Inflammatory macrophage treated with lipopolysaccharide for 1 hour (primary cell): ENCODE results near the gene CDCA3.
A peak's percentile ranks its signal among the peaks of the same experiment; 100 is the strongest.
"Not testable (repeated sequence)": the region's sequence is repeated elsewhere in the genome, so short reads cannot be mapped to it uniquely, and the experiment has no call there.

Source experiments
- DNase-seq, 2 donors: peaks; one replicate each; pipeline ENCODE4 v3.0.0-alpha.2; 2020 to 2022

Gene CDCA3

DNA sequence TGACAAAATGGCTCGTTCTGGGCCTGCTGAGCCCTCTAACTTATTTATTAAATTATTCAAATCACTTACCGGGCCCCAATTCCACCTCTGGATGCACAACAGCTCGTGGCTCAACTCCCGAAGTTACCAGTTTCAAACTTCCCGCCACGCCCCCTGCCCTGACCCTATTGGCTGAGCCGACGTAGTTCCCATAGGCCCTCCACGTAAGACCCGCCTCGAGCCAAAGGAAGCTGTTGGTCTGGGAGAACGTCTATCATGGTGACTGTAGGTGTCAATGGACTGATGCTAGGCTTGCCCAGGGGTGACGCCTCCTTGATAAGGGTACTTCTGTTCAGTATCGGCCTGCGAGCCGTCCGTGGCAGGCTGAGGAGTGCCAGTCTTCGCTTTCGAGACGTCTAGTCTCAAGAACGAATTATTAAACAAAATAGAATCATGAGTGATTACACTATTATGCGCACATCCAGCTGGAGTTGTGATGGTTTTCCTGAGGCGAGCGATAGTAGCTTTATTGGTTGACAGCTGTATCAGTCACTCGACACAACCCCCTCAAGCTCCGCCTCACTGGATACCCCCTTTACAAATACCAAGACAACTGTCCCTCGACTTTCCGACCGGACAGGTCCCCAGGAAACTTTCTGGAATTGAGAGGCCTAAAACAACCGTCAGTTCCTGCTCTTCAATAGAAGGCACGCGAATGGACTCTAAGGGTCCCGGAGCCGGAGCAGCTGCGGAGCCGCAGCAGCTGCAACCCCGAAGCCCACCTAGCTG, at the start of gene CDCA3:
Gene CDCA3, minus strand, starts transcription at position 134 of the 768 bp plus-strand sequence. CDS start 334 bp downstream, outside the sequence.
- DNase-seq: peak; percentile 97 to 98

- DNase-seq: peak; percentile 76 to 84
These were observed 48.9 kb upstream of the CDCA3 start for GRCh38 chr12:6899837-6900519.

- peak; percentile 44 for DNase-seq
These were observed 48.3 kb upstream of the CDCA3 start for GRCh38 chr12:6899427-6899826.

GRCh38 chr12:6896846-6897435, 45.9 kb upstream of the CDCA3 start:
- DNase-seq: no peak

GRCh38 chr12:6894321-6894720, 43.2 kb upstream of the CDCA3 start:
- peak; percentile 30 to 48 for DNase-seq

- DNase-seq: not testable (repeated sequence)
These were observed 41.6 kb upstream of the CDCA3 start for GRCh38 chr12:6892683-6893082.

DNA sequence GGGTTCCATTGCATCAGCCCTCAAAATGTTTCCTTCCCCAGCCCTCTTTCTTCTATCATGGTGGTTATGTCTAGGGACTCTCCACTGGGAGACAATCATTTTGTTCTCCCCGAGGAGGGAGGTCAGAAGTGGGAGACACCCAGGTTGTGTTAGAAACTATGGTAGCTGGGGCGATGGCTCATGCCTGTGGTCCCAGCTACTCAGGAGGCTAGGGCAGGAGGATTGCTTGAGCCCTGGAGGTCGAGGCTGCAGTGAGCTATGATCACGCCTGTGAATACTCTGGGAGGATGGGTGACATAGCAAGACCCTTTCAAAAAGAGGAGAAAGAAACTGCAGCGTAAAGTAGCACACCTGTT, 40.5 kb upstream of the CDCA3 start:
- no peak for DNase-seq

- peak; percentile 95 to 99 for DNase-seq
These were observed 39.9 kb upstream of the CDCA3 start for GRCh38 chr12:6890789-6891645.

- DNase-seq: not testable (repeated sequence)
These were observed 38.9 kb upstream of the CDCA3 start for GRCh38 chr12:6889775-6890573.

DNA sequence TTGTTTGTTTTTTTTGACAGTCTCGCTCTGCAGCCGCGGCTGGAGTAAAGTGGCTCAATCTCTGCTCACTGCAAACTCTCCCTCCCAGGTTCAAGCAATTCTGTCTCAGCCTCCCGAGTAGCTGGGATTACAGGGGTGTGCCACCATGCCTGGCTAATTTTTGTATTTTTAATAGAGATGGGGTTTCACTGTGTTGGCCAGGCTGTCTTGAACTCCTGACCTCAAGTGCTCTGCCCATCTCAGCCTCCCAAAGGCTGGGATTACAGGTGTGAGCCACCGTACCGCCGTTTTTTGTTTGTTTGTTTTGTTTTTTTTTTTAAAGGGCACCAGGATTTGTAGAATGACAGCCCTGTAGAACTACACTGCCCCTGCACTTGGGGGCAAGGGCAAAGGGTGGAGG, 37.7 kb upstream of the CDCA3 start:
- DNase-seq: not testable (repeated sequence)

GRCh38 chr12:6888360-6888759, 37.3 kb upstream of the CDCA3 start:
- DNase-seq: no peak

GRCh38 chr12:6887460-6887859, 36.4 kb upstream of the CDCA3 start:
- peak; percentile 56 to 64 for DNase-seq

GRCh38 chr12:6886206-6886999, 35.3 kb upstream of the CDCA3 start:
- not testable (repeated sequence) for DNase-seq

DNA sequence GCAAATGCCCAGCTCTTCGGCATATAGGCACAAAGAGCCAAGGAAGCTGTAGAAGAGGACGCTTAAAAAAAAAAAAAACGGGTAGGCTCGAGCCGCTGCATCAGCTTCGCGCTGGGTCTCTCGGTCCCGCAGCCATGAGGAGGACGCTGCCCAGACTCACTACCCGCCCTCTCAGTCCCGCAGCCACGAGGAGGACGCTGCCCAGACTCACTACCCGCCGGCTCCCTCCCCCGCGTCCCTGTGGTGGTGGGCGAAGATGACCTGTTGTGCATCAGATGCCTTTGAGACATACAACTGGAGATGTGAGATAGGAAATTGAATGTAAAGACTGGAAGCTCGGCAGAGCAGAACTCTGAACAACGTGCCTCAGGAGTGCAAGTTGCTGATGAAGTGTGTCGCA, 33.5 kb upstream of the CDCA3 start:
- DNase-seq: no peak

DNA sequence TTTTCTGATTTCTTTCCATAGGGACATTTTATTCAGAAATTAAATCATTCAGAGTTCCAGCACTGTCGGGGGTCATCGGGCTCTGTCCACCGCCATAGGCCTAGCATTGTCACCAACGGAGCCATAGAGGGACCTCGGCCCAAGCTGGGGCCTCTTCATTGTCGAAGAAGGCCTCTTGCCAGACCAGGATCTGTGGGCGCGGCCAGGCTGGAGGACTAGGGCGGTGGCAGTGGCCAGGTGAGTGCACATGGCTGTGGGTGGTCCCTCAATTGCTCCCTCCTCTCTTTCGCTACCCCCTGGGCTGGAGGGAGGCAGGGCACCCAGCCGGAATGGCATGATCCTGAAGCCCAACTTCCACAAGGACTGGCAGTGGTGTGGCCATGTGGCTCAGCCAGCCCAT, 32.6 kb upstream of the CDCA3 start:
- DNase-seq: no peak

- no peak for DNase-seq
These were observed 32.2 kb upstream of the CDCA3 start for GRCh38 chr12:6883252-6883651.

DNA sequence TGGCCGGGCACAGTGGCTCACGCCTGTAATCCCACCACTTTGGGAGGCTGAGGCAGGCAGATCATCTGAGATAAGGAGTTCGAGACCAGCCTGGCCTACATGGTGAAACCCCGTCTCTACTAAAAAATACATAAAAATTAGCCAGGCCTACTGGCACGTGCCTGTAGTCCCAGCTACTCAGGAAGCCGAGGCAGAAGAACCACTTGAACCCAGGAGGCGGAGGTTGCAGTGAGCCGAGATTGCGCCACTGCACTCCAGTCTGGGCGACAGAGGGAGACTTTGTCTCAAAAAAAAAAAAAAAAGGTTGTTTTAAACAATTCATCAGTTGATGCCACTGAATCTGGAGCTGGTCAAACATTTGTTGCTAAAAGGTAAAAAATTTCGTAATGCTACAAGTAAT, 28.7 kb upstream of the CDCA3 start:
- not testable (repeated sequence) for DNase-seq

- DNase-seq: not testable (repeated sequence)
These were observed 22.9 kb upstream of the CDCA3 start for GRCh38 chr12:6874015-6874368.

DNA sequence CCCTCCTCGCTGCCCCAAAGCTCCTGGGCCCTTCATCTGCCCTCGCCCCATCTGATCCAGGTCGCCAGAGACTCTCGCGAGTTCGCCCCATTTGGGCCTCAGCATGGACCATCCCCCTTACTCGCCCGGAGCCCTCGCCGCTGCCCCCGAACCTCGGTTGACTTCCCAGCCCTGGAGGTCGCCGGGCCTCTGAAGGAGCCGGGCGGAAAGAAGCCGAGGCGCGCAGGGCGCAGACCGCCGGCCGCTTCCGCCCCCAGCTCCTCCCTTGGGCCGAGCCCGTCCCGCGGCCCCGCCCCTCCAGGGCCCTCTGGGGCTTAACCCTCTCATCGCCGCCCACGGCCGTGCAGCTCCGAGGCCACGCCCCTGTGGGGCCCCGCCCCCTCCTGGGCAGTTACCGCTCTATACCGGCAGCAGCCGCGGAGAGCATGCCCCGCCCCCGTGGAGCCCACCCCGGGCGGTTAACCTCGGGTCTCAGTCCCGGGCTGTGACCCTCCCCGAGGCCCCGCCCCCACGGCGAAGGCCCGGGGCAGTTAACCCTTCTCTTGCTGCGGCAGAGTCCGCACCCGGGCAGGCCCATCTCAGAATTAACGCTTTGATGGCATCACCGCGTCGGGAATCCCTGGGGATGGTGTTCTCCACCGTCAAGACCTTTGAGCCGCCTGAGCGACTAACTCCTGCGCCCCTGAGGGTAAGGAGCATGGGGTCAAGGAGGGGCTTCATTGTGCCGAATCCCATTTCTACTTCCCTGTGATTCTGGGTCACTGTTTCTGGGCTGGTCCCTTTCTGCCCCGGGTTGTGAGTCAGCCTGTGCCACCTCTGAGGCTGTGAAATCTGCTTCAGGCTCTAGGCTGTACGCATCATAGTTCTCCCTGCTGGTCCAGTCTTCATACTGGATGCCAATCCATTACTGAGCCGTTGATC, 22.3 kb upstream of the CDCA3 start, which contains the start of gene SPSB2:
Gene SPSB2, minus strand, starts transcription at position 210 of the 921 bp plus-strand sequence. CDS start 402 bp downstream, outside the sequence.
- peak; percentile 95 to 99 for DNase-seq
